BE2C (cell line): ENCODE measurements around the gene WDFY3.
"Not testable (repeated sequence)": the region's sequence is repeated elsewhere in the genome, so short reads cannot be mapped to it uniquely, and the experiment has no call there.

ENCODE experiments used
- DNase-seq: peaks from one replicate; pipeline ENCODE4 v3.0.0-alpha.2; 2020
- H3K27me3 ChIP-seq: fragments of 250-450 bp; sonication (Bioruptor Pico); 2 replicates; pipeline ENCODE4 v1.5.1; 2020; ENCODE audit warnings: mild to moderate bottlenecking
- H3K36me3 ChIP-seq: fragments of 250-450 bp; sonication (Bioruptor Pico); 2 replicates; pipeline ENCODE4 v1.5.1; 2020; ENCODE audit warnings: mild to moderate bottlenecking
- H3K4me1 ChIP-seq: fragments of 250-450 bp; sonication (Bioruptor Pico); 2 replicates; pipeline ENCODE4 v1.5.1; 2020
- H3K4me3 ChIP-seq: 2 replicates; pipeline ENCODE4 v1.5.1; 2011; ENCODE audit warnings: low read depth, low read length
- H3K9me3 ChIP-seq: fragments of 250-450 bp; sonication (Bioruptor Pico); 2 replicates; pipeline ENCODE4 v1.5.1; 2020
- TF ChIP-seq, protein P1 (sequence below): IDR thresholded peaks from 2 replicates; pipeline ENCODE4 v1.5.1; 2012; ENCODE audit warnings: mild to moderate bottlenecking, low read depth, low read length

Gene WDFY3

DNA sequence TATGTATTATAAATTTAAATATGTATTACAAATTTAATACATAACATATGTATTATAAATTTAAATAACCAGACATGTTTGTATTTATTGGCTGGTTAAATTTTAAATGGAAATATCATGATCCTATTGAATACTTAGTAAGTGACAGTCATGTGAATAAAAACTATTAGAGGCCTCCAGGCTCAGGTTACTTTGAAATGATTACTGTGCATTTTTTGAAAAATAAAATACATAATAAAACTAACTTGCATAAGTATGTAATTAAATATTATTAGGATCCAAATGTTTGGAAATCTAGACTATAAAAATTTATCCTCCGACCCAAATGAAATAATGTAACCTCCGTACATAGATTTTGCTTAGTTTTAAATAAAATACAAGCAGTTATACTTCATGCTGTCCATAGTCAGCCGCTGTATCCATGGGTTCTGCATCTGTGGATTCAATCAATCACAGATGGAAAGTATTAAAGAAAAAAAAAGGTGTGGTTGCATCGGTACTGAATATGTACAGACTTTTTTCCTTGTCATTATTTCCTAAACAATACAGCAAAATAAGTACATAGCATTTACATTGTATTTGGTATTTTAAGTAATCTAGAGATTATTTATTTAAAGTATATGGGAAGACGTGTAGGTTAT is 140.7 kb downstream of the WDFY3 start:
- Histone ChIP-seq H3K4me3 (no peak overlapping the region), H3K4me1 (peaks cover 10% of the 10 kb centered on the region; the same call in 1 of the 2 replicates), H3K36me3 (peaks cover 18% of the 10 kb centered on the region), H3K27me3 (no peaks in the 10 kb centered on the region), H3K9me3 (no peaks in the 10 kb centered on the region)
- TF ChIP-seq, protein P1, sequence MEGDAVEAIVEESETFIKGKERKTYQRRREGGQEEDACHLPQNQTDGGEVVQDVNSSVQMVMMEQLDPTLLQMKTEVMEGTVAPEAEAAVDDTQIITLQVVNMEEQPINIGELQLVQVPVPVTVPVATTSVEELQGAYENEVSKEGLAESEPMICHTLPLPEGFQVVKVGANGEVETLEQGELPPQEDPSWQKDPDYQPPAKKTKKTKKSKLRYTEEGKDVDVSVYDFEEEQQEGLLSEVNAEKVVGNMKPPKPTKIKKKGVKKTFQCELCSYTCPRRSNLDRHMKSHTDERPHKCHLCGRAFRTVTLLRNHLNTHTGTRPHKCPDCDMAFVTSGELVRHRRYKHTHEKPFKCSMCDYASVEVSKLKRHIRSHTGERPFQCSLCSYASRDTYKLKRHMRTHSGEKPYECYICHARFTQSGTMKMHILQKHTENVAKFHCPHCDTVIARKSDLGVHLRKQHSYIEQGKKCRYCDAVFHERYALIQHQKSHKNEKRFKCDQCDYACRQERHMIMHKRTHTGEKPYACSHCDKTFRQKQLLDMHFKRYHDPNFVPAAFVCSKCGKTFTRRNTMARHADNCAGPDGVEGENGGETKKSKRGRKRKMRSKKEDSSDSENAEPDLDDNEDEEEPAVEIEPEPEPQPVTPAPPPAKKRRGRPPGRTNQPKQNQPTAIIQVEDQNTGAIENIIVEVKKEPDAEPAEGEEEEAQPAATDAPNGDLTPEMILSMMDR: no peak
- no peak for DNase-seq

GRCh38 chr4:84821064-84821463 is 145.4 kb downstream of the WDFY3 start:
- H3K4me3 ChIP-seq: no peak overlapping the region
- no peaks in the 10 kb centered on the region for H3K27me3 ChIP-seq
- TF ChIP-seq, protein P1: no peak
- peaks cover 14% of the 10 kb centered on the region for H3K36me3 ChIP-seq
- peaks cover 7% of the 10 kb centered on the region; the same call in 1 of the 2 replicates for H3K4me1 ChIP-seq
- no peaks in the 10 kb centered on the region for H3K9me3 ChIP-seq
- DNase-seq: no peak

DNA sequence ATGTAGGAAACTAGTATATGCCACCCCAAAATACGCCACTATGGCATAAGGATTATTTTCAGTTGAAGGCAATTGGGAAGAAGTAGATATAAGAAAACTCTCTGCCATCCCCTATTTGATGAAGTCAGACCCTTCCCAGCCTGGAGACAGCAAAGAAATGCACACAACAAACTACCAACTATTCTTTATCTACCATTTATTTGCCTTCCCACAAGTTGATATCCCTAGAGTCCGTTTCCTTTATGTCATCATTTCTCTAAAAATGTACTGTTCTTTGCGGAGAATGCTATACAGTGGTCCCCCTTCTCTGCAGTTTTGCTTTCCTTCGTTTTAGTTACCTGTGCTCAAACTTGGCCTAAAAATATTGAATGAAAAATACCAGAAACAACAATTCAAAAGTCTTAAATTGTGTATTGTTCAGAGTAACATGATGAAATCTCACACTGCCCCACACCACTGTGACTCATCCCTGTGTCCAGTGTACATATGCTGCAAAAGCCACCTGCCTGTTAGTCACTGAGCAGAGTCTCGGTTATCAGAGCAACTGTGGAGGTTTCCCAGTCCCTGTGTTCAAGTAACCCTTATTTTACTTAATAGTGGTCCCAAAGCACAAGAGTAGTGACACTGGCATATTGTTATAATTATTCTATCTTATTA is 152.3 kb downstream of the WDFY3 start:
- peak; percentile 69 for DNase-seq
- peaks cover 19% of the 10 kb centered on the region for H3K4me1 ChIP-seq
- H3K4me3 ChIP-seq: no peak overlapping the region
- peaks cover 11% of the 10 kb centered on the region for H3K36me3 ChIP-seq
- TF ChIP-seq, protein P1: no peak
- no peaks in the 10 kb centered on the region for H3K27me3 ChIP-seq
- no peaks in the 10 kb centered on the region for H3K9me3 ChIP-seq

DNA sequence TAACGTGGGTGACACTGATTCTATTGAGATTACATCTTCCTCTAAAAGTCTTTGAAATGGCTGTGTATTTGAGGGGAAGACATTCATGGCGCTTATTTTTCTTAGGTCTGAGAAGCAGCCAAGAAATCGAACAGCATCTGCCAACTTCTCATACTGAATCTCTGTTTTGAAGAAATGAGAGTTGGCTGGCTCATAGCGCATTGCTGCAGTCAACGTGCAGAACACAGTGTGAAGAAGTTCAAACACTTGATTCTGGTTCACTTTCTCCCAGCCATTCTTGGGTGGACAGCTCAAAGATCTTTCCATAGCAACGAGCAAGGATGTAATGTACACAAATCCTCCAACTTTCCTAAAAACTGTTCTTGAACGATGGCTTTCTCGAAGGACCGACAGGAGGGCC is 156.5 kb downstream of the WDFY3 start:
- H3K36me3 ChIP-seq: peaks cover 20% of the 10 kb centered on the region
- H3K9me3 ChIP-seq: no peaks in the 10 kb centered on the region
- no peak overlapping the region for H3K4me3 ChIP-seq
- TF ChIP-seq, protein P1: no peak
- no peaks in the 10 kb centered on the region for H3K27me3 ChIP-seq
- peaks cover 14% of the 10 kb centered on the region for H3K4me1 ChIP-seq
- DNase-seq: no peak

- DNase-seq: no peak
Observed at GRCh38 chr4:84808332-84808731, 158.2 kb downstream of the WDFY3 start.

GRCh38 chr4:84806541-84806940 is 159.9 kb downstream of the WDFY3 start:
- not testable (repeated sequence) for DNase-seq, H3K4me3 ChIP-seq, H3K9me3 ChIP-seq, H3K27me3 ChIP-seq, H3K4me1 ChIP-seq
- peaks cover 22% of the 10 kb centered on the region for H3K36me3 ChIP-seq

More at GRCh38 chr4:84808332-84808731, 158.2 kb downstream of the WDFY3 start:
- H3K27me3 ChIP-seq: no peaks in the 10 kb centered on the region
- peaks cover 5% of the 10 kb centered on the region for H3K4me1 ChIP-seq
- H3K9me3 ChIP-seq: no peaks in the 10 kb centered on the region
- H3K4me3 ChIP-seq: no peak overlapping the region
- H3K36me3 ChIP-seq: peaks cover 20% of the 10 kb centered on the region
- TF ChIP-seq, protein P1: no peak
